Tibial nerve (tissue), 3 donors: ENCODE results near the gene STS.

Source experiments
- POLR2A ChIP-seq, 2 donors: fragments of 450-650 bp; IDR thresholded peaks; one replicate each; pipeline ENCODE4 v1.6.1; 2017; ENCODE audit warnings: antibody characterized with exemption in 2 of 2, mild to moderate bottlenecking in 2 of 2, moderate library complexity in 2 of 2
- TF ChIP-seq, protein P1 (sequence below), 5 experiments: fragments of 200-600 bp in 3 of 5; fragments of 450-650 bp in 2 of 5; sonication (generic) in 3 of 5; IDR thresholded peaks; one replicate each; pipeline ENCODE4 v1.5.1; 2016 to 2019; ENCODE audit warnings: antibody characterized with exemption in 5 of 5, mild to moderate bottlenecking in 3 of 5, moderate library complexity in 2 of 5

DNA sequence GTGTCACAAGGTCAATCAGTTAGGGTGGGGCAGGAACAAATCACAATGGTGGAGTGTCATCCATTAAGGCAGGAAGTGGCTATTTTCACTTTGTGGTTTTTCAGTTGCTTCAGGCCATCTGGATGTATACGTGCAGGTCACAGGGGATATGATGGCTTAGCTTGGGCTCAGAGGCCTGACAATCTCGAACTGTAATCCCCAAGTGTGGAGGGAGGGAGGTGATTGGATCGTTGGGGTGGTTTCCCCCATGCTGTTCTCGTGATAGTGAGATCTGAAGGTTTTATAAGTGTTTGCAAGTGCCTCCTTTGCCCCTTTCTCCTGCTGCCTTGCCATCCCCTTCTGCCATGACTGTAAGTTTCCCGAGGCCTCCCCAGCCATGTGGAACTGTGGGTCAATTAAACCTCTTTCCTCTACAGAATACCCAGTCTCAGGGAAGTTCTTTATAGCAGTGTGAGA lies 36.7 kb upstream of the STS start:
- no peak for TF ChIP-seq POLR2A (IDR thresholded peaks at IDR 0.05)
- TF ChIP-seq, protein P1, sequence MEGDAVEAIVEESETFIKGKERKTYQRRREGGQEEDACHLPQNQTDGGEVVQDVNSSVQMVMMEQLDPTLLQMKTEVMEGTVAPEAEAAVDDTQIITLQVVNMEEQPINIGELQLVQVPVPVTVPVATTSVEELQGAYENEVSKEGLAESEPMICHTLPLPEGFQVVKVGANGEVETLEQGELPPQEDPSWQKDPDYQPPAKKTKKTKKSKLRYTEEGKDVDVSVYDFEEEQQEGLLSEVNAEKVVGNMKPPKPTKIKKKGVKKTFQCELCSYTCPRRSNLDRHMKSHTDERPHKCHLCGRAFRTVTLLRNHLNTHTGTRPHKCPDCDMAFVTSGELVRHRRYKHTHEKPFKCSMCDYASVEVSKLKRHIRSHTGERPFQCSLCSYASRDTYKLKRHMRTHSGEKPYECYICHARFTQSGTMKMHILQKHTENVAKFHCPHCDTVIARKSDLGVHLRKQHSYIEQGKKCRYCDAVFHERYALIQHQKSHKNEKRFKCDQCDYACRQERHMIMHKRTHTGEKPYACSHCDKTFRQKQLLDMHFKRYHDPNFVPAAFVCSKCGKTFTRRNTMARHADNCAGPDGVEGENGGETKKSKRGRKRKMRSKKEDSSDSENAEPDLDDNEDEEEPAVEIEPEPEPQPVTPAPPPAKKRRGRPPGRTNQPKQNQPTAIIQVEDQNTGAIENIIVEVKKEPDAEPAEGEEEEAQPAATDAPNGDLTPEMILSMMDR (IDR thresholded peaks at IDR 0.05) = no peak
